NCI-H1092 (cell line): ENCODE results near the gene MBNL1.

Source experiments
- DNase-seq: peaks from one replicate; lab custom pipeline; 2025; lab: John Stamatoyannopoulos, UW

The MBNL1 gene

GRCh38 chr3:152253514-152253913 lies 15.2 kb upstream of the MBNL1 start:
- DNase-seq: no peak

DNA sequence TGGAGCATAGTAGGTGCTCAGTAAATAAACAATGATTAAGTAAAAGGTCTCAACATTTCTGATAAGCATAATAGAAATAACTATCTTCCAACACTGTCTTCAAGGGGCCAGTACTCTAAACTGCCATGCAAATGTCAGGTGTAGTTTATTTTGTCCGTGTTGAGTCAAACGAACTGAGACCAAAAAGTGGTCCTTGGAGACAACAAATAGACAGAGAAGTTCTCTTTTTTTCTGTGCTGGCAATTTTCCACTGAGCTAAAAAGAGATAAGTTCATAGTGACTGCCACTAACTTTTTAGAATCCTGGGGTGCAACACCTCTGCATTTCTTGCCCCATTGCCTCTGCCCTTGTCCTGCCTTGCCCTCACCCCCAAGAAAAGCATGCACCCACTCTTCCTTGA lies 14.7 kb upstream of the MBNL1 start:
- DNase-seq: no peak

GRCh38 chr3:152255290-152255689 lies 13.4 kb upstream of the MBNL1 start:
- no peak for DNase-seq

DNA sequence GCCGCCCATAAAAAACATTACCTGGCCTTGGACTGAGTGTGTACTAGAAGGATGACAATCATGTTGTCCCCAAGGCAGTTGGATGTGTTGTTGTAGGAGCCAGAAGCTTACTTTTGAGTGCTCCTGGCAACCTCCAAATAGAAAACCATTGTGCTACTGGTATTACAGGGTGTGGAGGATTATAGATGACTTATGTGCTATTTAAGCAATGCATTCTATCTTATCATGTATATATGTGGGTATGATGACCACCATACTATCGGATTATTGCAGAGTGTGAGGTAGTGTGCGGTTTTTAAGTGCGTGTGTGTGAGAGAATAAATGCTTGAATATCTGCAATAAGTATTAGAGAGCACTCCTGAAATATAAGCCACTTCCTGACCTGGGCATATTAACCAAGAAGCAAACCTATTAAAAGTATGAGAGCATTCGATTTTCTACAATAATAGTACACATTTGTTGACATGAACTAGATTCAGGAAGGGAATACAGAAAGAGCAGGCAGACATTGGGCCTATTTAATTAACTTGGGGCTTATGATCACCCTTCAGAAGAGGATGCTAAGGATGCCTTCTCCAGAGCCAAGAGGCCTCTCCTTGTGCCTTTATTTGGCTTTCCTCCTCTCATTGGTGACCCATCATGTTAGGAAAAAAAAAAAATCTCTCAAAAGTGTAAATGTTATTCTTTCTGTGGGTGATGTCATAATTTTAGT lies 11.7 kb upstream of the MBNL1 start:
- no peak for DNase-seq

DNA sequence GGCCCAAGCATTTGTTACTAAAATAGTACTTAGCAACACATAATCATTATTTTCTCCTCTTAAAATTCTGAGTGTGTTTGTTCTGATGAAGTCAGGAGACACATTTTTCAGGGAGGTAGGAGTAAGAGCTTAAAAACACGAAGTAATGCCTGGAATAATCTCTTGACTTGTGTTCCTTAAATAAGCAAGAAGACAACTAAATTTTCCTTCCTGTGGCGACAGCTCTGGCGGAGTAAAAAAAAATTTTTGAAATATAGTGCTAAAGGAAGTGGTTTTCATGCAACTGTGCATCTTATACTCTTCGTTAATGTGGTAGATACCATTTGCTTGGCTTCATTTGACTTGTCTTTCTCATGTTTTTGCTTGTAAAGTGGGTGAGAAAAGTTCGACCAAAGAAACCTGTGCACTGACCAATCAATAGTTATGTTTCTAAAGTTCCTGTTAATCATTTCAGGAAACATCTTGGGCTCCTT lies 11.1 kb upstream of the MBNL1 start:
- DNase-seq: no peak

GRCh38 chr3:152258448-152259393 lies 10.0 kb upstream of the MBNL1 start:
- DNase-seq: no peak

DNA sequence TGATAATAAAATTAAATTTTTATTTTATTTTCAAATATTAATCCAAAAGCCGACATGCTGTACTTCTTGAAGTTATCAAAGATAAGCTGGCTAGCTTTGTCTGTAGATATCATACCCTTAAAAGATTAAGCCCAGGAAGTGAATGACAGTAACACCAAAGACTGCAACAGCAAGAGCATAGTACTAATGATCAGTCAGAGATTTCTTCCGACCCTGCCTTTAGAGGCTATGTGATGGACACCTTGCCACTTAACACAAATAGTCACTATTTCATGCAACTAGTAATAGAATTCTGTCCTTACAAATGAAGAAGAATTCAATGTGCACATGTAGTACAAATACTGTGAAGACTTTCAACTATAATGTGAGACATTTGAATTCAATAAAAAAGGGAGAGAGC lies 9.3 kb upstream of the MBNL1 start:
- no peak for DNase-seq

- DNase-seq: no peak
Measured at GRCh38 chr3:152260026-152260425, 8.7 kb upstream of the MBNL1 start.

GRCh38 chr3:152260529-152260928 lies 8.2 kb upstream of the MBNL1 start:
- no peak for DNase-seq

- DNase-seq: no peak
Measured at GRCh38 chr3:152261329-152261728, 7.4 kb upstream of the MBNL1 start.

DNA sequence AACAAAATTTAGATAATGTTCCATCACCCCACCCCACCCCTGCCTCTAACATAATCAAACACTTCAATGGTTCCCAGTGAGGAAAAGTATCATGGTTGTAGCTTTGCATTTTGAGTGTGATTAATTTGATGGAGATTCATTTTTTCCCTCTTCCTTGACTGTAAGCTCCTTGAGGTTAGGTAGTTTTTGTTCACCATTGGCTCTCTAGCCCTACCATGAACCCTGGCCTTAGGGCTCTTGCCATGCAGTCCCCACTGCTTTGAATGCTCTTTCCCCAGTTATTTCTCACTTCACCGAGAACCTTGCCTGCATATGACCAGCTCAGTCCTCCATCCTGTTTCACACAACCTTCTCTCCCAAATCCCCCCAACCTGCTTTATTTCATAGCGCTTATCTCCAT lies 5.0 kb upstream of the MBNL1 start:
- DNase-seq: no peak

GRCh38 chr3:152264378-152264777 lies 4.4 kb upstream of the MBNL1 start:
- DNase-seq: no peak

GRCh38 chr3:152266221-152266995 lies 2.3 kb upstream of the MBNL1 start:
- DNase-seq: no peak

DNA sequence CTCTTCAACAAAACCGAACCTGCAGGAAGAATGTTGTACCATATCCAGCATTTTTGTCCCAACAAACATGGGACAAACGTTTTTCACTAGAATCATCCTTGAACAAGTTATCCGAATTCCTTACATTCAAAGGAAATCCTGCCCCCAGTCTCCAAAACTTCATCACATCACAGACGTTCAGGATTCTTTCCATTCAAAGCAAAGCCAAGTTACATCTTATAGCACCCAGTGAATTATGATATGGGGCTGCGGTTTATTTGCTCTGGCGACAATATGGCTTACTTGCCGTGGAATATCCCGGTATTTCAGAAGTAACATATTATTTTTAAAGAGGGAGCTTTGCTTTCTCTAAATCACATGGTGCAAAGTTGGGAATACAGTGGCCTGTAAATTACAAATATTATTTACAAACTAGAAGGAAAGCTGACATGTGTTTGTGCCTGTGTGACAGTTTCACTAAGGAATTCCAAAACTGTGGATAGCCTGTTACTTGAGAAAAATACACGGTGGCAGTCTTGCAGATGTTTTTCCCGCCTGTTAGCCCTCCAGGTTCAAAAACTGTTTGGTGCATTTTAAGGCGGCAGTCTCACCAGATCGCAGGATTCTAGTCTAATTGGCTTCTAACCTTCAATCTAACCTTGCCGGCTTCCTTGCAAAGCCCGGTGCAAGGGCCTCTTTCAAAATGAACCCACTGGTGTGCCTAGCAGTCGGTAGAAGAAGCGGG lies 736 bp upstream of the MBNL1 start:
- no peak for DNase-seq

DNA sequence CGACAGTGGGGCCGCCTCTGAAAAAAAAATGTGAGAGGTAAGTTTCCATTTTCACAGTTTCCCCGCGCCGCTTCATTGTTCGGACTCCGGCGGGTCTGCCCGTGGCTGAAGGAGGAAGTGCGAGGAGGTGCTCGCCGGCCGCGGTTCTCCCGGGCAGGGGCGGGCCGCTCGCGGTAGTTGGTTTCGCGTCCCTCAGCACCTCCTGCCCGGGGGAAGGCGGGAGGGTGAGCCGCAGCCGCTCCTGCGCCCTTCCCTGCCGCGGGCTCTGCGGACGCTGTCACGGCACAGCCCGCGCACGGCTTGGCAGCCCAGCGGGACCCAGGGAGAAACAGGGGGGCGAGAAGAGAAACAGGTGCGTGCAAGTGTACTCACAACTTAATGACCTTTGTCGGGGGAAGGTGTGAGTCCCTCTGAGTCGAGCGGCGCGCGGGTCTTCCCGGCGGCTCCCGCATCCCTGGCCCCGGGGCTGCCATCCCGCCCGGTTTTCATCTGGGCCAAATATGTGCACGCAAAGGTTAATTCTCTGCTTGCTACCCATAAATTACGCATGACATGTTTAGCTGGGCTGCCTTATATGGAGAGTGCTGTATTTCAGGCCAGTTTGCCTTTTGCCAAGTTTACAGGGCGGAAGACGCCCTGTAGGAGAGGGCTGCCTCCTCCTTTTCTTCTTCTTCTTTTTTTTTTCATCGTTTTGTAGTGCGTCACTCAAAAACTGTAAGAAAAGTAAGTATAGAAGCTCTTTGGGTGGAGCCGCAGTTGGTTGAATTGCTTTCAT lies 514 bp downstream of the MBNL1 start:
- DNase-seq: peak; percentile 80

DNA sequence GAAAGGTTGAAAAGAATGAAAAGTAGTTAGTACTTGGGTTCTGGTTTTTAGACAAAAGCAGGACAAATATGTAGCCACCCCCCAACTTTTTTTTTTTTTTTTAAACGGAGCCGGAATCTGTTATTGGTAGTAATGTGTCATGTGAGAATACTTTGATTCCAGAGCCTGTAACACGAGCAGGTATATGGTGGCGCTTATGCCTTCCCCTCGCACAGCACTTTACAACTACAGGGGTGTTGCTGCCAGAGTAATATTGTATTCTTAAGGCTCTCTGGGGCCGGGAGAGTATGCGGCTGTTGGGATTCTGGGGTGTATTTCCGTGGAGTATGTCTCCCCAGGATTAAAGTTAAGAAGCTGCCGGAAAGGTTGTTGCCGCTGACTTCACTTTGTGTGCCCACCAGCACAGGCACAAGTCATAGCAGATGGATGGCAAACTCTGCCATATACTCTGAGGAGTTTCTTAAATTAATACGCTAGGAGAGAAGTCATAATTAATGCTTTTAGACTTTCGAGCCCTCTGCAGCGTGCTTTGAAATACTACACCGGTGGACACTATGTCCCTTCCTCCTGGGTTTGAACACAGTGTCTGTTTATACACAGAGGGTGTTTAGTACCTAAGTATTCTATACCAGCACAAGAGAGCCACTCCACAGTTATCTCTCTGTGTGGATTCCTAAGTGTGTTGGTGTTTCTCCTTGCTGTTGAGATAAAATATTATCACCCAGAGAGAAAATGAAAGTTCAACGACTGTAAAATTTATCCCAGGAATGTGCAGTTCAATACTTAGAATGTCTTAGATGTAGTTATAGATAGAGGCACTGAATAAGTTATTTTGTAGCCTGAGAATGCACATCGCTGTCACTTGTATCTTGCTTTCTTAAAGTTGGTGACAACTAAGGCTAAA lies 1.4 kb downstream of the MBNL1 start:
- DNase-seq: peak; percentile 37

DNA sequence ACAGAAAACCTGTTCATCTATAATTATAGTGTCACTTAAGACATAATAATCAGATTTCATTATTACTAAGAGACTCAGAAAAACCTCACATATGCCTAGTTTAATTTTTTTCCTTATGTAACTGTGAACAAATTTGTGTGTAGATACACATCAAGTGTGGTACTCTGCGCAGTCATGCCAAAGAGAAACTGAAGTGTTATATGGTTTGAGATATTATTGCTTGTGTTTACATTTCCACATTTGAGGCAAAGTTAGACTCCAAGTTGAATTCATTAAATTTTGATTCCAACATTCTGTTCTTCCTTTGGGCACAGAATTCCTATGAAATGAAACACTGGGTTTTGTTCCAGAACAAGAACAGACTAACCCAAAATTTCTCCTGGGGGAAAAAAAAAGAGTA lies 2.2 kb downstream of the MBNL1 start:
- no peak for DNase-seq

DNA sequence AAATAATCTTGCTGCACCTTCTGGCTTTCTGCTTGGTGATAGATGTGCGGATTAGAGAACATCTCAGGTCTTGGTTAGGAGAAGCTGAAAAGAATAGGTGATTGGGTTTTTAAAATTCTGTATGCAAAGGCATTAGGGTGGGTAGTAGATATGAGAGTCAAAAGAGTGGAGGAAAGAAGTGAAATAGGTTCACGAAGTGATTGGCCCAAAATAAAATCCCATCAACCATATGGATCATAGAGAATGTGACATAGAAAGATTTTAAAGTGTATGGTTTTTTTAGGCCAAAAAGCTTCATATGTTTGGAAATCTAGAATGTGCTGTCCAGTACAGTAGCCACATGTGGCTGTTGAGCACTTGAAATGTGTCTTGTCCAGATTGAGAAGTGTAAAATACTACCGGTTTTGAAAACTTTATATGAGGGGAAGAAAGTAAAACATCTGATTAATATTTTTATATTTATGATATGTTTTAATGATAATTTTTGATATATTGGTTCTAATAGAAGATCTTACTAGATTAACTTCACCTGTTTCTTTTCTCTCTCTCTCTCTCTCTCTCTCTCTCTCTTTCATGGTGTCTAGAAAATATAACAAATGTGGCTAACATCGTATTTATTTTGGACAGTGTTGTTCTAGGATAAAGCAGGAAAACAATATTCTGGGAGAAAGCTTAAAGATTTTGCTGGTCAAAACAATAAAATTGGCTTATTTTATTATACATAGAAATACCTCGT lies 2.9 kb downstream of the MBNL1 start:
- DNase-seq: no peak

DNA sequence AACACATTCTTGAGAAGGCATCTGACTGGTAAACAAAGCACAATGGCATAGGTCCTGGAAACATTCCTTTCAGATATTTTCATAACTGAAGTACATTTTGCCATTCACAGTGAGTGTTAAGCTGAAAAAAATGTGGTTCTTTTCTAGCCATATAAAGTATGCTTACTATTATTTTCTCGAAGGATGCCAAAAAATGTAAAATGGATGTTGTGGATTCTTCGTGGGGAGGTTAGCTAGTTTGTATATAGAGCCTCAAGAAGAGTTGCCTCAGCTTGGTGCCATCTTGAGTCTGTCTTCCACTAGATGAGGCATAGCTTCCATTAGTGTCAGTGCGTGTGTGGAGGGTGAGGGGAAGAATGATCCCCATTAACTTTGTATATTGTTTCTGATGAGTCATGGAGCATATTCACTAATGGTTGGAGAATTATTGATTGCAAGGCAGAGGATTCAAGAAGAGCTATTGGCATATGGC lies 4.1 kb downstream of the MBNL1 start:
- no peak for DNase-seq
